Effector memory CD8-positive, alpha-beta T cell (primary cell): ENCODE measurements around the gene ZNF780A.

Source experiments
- ATAC-seq: fragments of 150-1000 bp; cut with Tn5 transposase; replicated peaks from 2 replicates; pipeline ENCODE4 v1.10.0; 2021; ENCODE audit warnings: mild to moderate bottlenecking, moderate library complexity
- DNase-seq, 3 experiments: peaks; one replicate each; pipeline ENCODE4 v3.0.0; 2021
- H3K27ac Mint-ChIP-seq, 2 donors: one replicate each; pipeline ENCODE4 v1.8.0; 2022; ENCODE audit warnings: mild to moderate bottlenecking in 2 of 2, mixed read lengths in 2 of 2, moderate library complexity in 2 of 2
- H3K27me3 Mint-ChIP-seq, 2 donors: one replicate each; pipeline ENCODE4 v1.8.0; 2022; ENCODE audit warnings: mixed read lengths in 2 of 2
- H3K36me3 Mint-ChIP-seq: one replicate; pipeline ENCODE4 v1.8.0; 2022; ENCODE audit warnings: mild to moderate bottlenecking, moderate library complexity, mixed read lengths; ENCODE audit not compliant: insufficient read depth
- H3K4me1 Mint-ChIP-seq, 2 donors: one replicate each; pipeline ENCODE4 v1.8.0; 2022; ENCODE audit warnings: low read depth in 2 of 2, mixed read lengths in 2 of 2
- H3K4me3 Mint-ChIP-seq, 2 donors: one replicate each; pipeline ENCODE4 v1.8.0; 2022; ENCODE audit warnings: mild to moderate bottlenecking in 2 of 2, mixed read lengths in 2 of 2, moderate library complexity in 2 of 2
- H3K9me3 Mint-ChIP-seq, 2 donors: one replicate each; pipeline ENCODE4 v1.8.0; 2022; ENCODE audit warnings: mixed read lengths in 2 of 2

The ZNF780A gene

GRCh38 chr19:40023969-40024368 is 66.8 kb downstream of the ZNF780A start:
- Mint-ChIP-seq H3K4me3 (no peak overlapping the region), H3K36me3 (no peaks in the 10 kb centered on the region), H3K9me3 (peaks cover 14 to 25% of the 10 kb centered on the region in 2 donors), H3K27me3 (no peaks in the 10 kb centered on the region), H3K27ac (no peak overlapping the region), H3K4me1 (no peaks in the 10 kb centered on the region)
- DNase-seq = no peak
- ATAC-seq = no peak
